Activated naive CD8-positive, alpha-beta T cell treated with anti-CD3 and anti-CD28 coated beads, Interleukin-2, amount 50 U/mL, for 24 hours (primary cell): ENCODE results near the gene GALNT12.
A peak's percentile ranks its signal among the peaks of the same experiment; 100 is the strongest.

ENCODE experiments used
- ATAC-seq: fragments of 150-1000 bp; cut with Tn5 transposase; one replicate; pipeline ENCODE4 v1.10.0; 2021
- DNase-seq: peaks from one replicate; pipeline ENCODE4 v3.0.0; 2021
- H3K27ac Mint-ChIP-seq: one replicate; pipeline ENCODE4 v1.8.0; 2021; ENCODE audit warnings: mild to moderate bottlenecking, mixed read lengths
- H3K27me3 Mint-ChIP-seq: one replicate; pipeline ENCODE4 v1.8.0; 2021; ENCODE audit warnings: mixed read lengths
- H3K36me3 Mint-ChIP-seq: one replicate; pipeline ENCODE4 v1.8.0; 2021; ENCODE audit warnings: low read depth, mixed read lengths
- H3K4me1 Mint-ChIP-seq: one replicate; pipeline ENCODE4 v1.8.0; 2021; ENCODE audit warnings: mixed read lengths
- H3K4me3 Mint-ChIP-seq: one replicate; pipeline ENCODE4 v1.8.0; 2021; ENCODE audit warnings: mild to moderate bottlenecking, moderate library complexity, mixed read lengths
- H3K9me3 Mint-ChIP-seq: one replicate; pipeline ENCODE4 v1.8.0; 2021; ENCODE audit warnings: mixed read lengths

GALNT12 gene

GRCh38 chr9:98790842-98791607, 16.4 kb upstream of the GALNT12 start:
- H3K4me3 Mint-ChIP-seq = no peak overlapping the region
- peaks cover 4% of the 10 kb centered on the region for H3K36me3 Mint-ChIP-seq
- H3K9me3 Mint-ChIP-seq = no peaks in the 10 kb centered on the region
- no peak overlapping the region for H3K27ac Mint-ChIP-seq
- ATAC-seq (peak; percentile 70), DNase-seq (peak; percentile 76)
- H3K27me3 Mint-ChIP-seq = no peaks in the 10 kb centered on the region
- peaks cover 23% of the 10 kb centered on the region for H3K4me1 Mint-ChIP-seq

GRCh38 chr9:98791608-98792490, 15.6 kb upstream of the GALNT12 start:
- Mint-ChIP-seq H3K27me3 (no peaks in the 10 kb centered on the region), H3K36me3 (peaks cover 4% of the 10 kb centered on the region), H3K4me3 (no peak overlapping the region), H3K4me1 (peaks cover 25% of the 10 kb centered on the region), H3K9me3 (no peaks in the 10 kb centered on the region), H3K27ac (no peak overlapping the region)
- DNase-seq (no peak), ATAC-seq (no peak)

GRCh38 chr9:98793031-98793430, 14.4 kb upstream of the GALNT12 start:
- H3K27me3 Mint-ChIP-seq = no peaks in the 10 kb centered on the region
- H3K36me3 Mint-ChIP-seq = peaks cover 4% of the 10 kb centered on the region
- H3K9me3 Mint-ChIP-seq = peaks cover 2% of the 10 kb centered on the region
- H3K4me3 Mint-ChIP-seq = no peak overlapping the region
- no peak overlapping the region for H3K27ac Mint-ChIP-seq
- peaks cover 29% of the 10 kb centered on the region for H3K4me1 Mint-ChIP-seq
- ATAC-seq = no peak
- DNase-seq = no peak

GRCh38 chr9:98794802-98795201, 12.7 kb upstream of the GALNT12 start:
- Mint-ChIP-seq H3K9me3 (peaks cover 10% of the 10 kb centered on the region), H3K27ac (no peak overlapping the region), H3K27me3 (no peaks in the 10 kb centered on the region), H3K36me3 (peaks cover 8% of the 10 kb centered on the region), H3K4me1 (peaks cover 29% of the 10 kb centered on the region), H3K4me3 (peak overlapping the region; percentile 79)
- ATAC-seq (no peak), DNase-seq (no peak)

GRCh38 chr9:98795295-98795955, 12.0 kb upstream of the GALNT12 start:
- H3K27ac Mint-ChIP-seq = peak overlapping the region; percentile 51
- H3K36me3 Mint-ChIP-seq = peaks cover 8% of the 10 kb centered on the region
- H3K4me3 Mint-ChIP-seq = peak overlapping the region; percentile 79
- peaks cover 29% of the 10 kb centered on the region for H3K4me1 Mint-ChIP-seq
- peaks cover 10% of the 10 kb centered on the region for H3K9me3 Mint-ChIP-seq
- no peak for DNase-seq
- no peaks in the 10 kb centered on the region for H3K27me3 Mint-ChIP-seq
- no peak for ATAC-seq

GRCh38 chr9:98795970-98796363, 11.5 kb upstream of the GALNT12 start:
- Mint-ChIP-seq H3K4me3 (peak overlapping the region; percentile 79), H3K4me1 (peaks cover 29% of the 10 kb centered on the region), H3K27ac (no peak overlapping the region), H3K27me3 (no peaks in the 10 kb centered on the region), H3K36me3 (peaks cover 8% of the 10 kb centered on the region), H3K9me3 (peaks cover 10% of the 10 kb centered on the region)
- ATAC-seq (peak; percentile 23), DNase-seq (peak; percentile 35)

- ATAC-seq = peak; percentile 91
- Mint-ChIP-seq H3K9me3 (peaks cover 10% of the 10 kb centered on the region), H3K4me3 (peak within 1 kb of the TSS; percentile 79)
Observed at GRCh38 chr9:98796364-98797101, 10.9 kb upstream of the GALNT12 start, which contains the start of gene ANKS6. ANKS6 (minus strand) TSS chr9:98796555; CDS start chr9:98796491, 64 bp downstream.

GRCh38 chr9:98797491-98797890, 10.0 kb upstream of the GALNT12 start:
- H3K36me3 Mint-ChIP-seq = peaks cover 8% of the 10 kb centered on the region
- no peaks in the 10 kb centered on the region for H3K27me3 Mint-ChIP-seq
- ATAC-seq = no peak
- no peak overlapping the region for H3K27ac Mint-ChIP-seq
- no peak for DNase-seq
- peaks cover 22% of the 10 kb centered on the region for H3K4me1 Mint-ChIP-seq
- H3K9me3 Mint-ChIP-seq = peaks cover 10% of the 10 kb centered on the region
- H3K4me3 Mint-ChIP-seq = peak overlapping the region; percentile 40

More at GRCh38 chr9:98796364-98797101, 10.9 kb upstream of the GALNT12 start, which contains the start of gene ANKS6:
- Mint-ChIP-seq H3K27me3 (no peaks in the 10 kb centered on the region), H3K36me3 (peaks cover 8% of the 10 kb centered on the region), H3K27ac (peak within 1 kb of the TSS; percentile 70), H3K4me1 (peaks cover 25% of the 10 kb centered on the region)
- peak; percentile 90 for DNase-seq

GRCh38 chr9:98798254-98798653, 9.2 kb upstream of the GALNT12 start:
- Mint-ChIP-seq H3K4me1 (peaks cover 22% of the 10 kb centered on the region), H3K9me3 (peaks cover 10% of the 10 kb centered on the region)

GRCh38 chr9:98801561-98801960, 5.9 kb upstream of the GALNT12 start:
- no peak for DNase-seq
- ATAC-seq = no peak
- no peaks in the 10 kb centered on the region for H3K27me3 Mint-ChIP-seq
- peaks cover 7% of the 10 kb centered on the region for H3K4me1 Mint-ChIP-seq
- no peak overlapping the region for H3K27ac Mint-ChIP-seq
- H3K36me3 Mint-ChIP-seq = peaks cover 8% of the 10 kb centered on the region
- no peak overlapping the region for H3K4me3 Mint-ChIP-seq
- peaks cover 10% of the 10 kb centered on the region for H3K9me3 Mint-ChIP-seq

More at GRCh38 chr9:98798254-98798653, 9.2 kb upstream of the GALNT12 start:
- ATAC-seq (no peak), DNase-seq (no peak)
- Mint-ChIP-seq H3K27me3 (no peaks in the 10 kb centered on the region), H3K36me3 (peaks cover 8% of the 10 kb centered on the region), H3K4me3 (no peak overlapping the region), H3K27ac (no peak overlapping the region)

GRCh38 chr9:98801969-98802371, 5.5 kb upstream of the GALNT12 start:
- ATAC-seq (no peak), DNase-seq (no peak)
- H3K36me3 Mint-ChIP-seq = peaks cover 8% of the 10 kb centered on the region
- no peak overlapping the region for H3K4me3 Mint-ChIP-seq
- no peaks in the 10 kb centered on the region for H3K27me3 Mint-ChIP-seq
- peaks cover 10% of the 10 kb centered on the region for H3K9me3 Mint-ChIP-seq
- no peak overlapping the region for H3K27ac Mint-ChIP-seq
- H3K4me1 Mint-ChIP-seq = peaks cover 5% of the 10 kb centered on the region

GRCh38 chr9:98804083-98804482, 3.4 kb upstream of the GALNT12 start:
- no peak for DNase-seq
- Mint-ChIP-seq H3K4me1 (peaks cover 16% of the 10 kb centered on the region), H3K9me3 (no peaks in the 10 kb centered on the region), H3K27me3 (no peaks in the 10 kb centered on the region), H3K4me3 (no peak overlapping the region), H3K27ac (no peak overlapping the region), H3K36me3 (no peaks in the 10 kb centered on the region)
- no peak for ATAC-seq

- Mint-ChIP-seq H3K4me3 (no peak overlapping the region), H3K4me1 (peaks cover 20% of the 10 kb centered on the region), H3K27me3 (peaks cover 2% of the 10 kb centered on the region), H3K27ac (no peak overlapping the region), H3K36me3 (no peaks in the 10 kb centered on the region), H3K9me3 (no peaks in the 10 kb centered on the region)
- ATAC-seq = no peak
- DNase-seq = no peak
Observed at GRCh38 chr9:98805506-98806272, 1.8 kb upstream of the GALNT12 start.
